NCI-H82 treated with DMSO at 0.1 percent for 48 hours (cell line): ENCODE data around the gene IQCE.
"Not testable (repeated sequence)": the region's sequence is repeated elsewhere in the genome, so short reads cannot be mapped to it uniquely, and the experiment has no call there.

Experiments
- DNase-seq: peaks from one replicate; lab custom pipeline; 2025; ENCODE audit not compliant: unreplicated experiment; lab: John Stamatoyannopoulos, UW

IQCE gene

DNA sequence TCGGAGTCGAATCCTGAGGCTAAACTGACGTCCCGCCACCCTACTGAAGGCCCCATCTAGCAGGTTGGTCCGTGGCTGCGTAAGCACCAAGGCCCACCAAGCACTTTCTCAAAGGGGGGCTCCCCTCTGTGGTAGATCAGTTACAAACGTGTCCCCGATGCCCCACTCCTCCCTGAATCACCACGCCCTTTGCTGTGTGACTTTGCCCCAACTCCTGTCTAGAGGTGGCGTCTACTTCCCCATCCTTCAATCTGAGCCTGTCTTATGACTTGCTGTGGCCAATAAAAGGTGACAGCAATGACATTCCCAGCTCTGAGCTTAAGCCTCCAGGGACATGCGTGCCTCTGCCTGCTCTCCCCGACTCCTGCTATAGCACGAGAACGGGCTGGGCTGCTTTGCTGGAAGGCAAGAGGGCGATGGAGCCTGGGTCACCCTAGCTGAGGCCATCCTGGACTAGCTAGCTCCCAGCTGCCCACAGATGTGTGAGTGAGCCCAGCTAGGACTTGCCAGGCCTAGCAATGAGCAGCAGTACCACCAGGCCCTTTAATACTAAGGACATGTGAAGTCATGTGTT is 26.5 kb upstream of the IQCE start:
- DNase-seq, result not testable (repeated sequence)

DNA sequence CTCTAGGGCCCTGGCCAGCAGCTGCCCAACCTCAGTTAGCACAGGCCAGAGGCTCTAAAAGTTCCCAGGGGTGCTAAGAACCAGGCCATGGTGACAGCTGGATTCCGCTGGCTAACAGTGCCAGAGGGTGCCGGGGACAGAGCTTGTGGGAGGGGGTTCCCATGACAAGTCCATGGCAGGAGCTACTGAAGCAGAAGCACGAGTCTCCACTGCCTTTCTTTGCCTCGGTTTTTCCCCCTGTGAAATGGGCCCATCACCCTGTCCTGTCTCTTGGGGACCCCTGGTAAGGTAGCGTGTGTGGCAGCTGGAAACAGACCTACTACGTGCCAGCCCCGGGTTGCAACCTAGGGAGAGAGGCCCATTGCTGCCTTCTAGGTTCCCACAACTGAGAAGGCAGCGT is 26.0 kb upstream of the IQCE start:
- DNase-seq, result not testable (repeated sequence)

DNA sequence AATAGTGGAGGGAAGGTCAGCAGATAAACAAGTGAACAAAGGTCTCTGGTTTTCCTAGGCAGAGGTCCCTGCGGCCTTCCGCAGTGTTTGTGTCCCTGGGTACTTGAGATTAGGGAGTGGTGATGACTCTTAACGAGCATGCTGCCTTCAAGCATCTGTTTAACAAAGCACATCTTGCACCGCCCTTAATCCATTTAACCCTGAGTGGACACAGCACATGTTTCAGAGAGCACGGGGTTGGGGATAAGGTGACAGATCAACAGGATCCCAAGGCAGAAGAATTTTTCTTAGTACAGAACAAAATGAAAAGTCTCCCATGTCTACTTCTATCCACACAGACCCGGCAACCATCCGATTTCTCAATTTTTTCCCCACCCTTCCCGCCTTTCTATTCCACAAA is 25.2 kb upstream of the IQCE start:
- DNase-seq, result not testable (repeated sequence)

DNA sequence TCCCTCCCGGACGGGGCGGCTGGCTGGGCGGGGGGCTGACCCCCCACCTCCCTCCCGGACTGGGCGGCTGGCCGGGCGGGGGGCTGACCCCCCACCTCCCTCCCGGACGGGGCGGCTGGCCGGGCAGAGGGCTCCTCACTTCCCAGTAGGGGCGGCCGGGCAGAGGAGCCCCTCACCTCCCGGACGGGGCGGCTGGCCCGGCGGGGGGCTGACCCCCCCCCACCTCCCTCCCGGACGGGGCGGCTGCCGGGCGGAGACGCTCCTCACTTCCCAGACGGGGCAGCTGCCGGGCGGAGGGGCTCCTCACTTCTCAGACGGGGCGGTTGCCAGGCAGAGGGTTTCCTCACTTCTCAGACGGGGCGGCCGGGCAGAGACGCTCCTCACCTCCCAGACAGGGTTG is 24.6 kb upstream of the IQCE start:
- DNase-seq, result not testable (repeated sequence)

DNA sequence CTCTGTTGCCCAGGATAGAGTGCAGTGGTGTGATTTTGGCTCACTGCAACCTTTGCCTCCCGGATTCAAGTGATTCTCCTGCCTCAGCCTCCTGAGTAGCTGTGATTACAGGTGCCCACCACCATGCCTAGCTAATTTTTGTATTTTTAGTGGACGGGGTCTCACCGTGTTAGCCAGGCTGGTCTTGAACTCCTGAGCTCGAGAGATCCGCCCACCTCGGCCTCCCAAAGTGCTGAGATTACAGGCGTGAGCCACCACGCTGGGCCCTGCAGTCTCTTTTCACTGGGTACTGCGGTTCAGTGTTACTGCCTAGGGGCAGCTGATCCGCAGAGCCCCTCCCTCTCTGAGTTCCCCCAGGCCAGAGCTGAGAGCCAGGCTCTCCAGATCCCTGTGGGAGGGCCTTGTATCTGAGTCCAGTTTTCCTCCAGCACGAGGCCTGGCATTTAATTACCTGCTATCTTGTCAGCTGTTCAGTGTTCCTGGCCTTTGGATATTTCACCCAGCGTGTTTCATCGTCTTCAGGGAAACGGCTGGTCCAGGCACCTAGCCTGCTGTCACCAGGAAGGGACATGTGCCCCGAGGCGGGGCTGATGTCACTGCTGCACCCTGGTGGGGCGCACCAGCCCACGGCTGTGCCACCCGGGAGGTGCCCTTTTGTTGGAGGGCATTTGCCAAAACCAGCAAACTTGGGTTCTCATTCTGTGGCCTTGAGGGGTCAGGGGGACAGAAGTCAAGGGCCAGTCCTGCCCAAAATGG is 22.7 kb upstream of the IQCE start:
- DNase-seq, result not testable (repeated sequence)

DNA sequence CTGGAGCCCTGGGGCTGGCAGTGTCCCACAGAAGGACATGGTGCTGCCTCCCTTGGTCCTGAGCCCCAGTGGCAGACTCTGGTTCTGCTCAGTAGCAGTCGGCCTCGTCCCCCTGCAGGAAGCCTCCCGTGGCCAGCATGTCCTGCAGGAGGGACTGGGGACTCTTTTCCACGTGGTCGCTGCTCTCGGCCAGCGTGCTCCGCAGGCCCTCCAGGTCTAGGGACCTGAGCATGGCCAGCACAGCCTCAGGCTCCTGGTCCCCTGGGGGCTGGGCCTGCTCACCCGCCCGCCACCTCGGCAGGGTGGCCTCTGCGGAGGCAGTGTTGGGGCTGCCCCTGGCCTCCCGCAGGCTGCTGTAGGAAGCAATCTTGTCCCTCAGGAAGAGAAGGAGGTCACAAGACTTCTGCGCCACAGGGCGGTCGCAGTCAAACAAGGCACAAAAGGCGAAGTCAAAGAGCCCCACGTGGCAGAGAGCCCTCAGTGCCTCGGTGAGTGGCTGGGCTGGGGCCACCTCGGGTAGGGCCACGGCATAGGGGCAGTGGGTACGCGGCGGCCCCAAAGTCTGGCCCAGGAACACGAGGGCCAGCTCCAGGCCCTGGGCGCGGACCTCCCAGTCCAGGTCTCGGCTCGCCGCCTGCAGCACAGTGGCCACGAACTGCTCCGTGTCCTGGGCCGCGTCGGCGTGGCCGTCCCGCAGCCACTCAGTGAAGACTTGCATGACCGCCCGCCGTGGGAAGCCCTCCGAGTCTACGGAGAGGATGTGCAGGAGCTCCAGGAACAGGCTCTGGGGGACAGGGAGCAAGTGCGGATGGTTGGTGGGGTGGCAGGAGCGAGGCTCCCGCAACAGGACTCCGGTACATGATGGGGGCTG is 20.6 kb upstream of the IQCE start:
- no peak for DNase-seq

DNA sequence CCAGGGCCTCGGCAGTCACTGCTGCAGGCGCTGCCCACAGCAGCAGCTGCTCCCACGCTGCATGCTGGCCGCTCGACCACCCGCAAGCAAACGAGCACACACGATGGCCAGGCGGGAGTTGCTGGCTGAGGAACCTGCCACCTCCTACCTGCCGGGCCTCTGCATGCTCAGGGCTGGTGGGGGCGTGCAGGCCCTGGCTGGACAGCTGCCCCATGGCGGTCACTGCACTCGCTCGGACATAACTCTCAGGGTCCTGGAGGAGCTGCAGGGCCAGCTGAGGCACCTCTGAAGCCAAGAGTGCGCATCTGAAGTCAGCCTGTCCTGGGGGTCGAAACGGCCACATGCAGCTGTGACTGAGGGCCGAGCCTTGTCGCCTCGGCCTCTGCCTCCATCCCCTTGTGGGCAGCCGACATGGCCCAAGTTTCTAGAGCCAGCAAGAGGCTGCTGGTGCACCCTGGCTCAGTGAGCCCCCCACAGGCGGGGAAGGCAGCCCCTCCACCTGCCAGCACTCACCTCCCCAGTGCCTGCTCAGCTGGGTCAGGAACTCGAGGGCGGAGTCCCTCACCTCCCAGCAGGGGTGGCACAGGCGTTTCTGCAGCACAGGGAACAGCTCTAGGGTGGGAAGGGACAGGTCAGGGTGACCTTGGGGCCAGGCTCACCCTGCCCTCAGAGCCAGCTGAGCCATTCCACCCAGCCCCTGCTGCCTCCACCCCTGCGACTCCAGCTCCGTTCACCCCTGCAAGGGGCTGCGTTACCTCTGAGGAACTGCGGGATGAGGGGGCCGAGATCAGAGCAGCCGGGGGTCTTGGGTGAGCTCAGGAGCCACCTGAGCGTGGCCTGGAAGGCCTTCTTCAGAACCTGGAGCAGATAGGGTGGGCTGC is 19.5 kb upstream of the IQCE start:
- no peak for DNase-seq

DNA sequence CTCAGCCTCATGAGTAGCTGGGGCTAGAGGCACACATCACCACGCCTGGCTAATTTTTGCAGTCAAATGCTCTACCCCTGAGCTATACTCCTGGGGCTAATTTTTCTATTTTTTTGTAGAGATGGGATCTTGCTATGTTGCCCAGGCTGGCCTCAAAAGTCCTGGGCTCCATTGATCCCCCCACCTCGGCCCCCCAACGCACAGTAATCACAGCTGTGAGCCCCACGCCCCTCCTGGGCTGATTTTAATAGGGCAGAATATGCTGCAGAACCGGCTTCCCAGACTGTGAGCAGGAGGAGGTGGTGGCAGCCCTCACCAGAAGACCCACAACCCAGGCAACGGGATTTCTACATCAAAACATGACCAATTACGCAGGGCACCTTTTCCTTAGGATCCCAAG is 18.6 kb upstream of the IQCE start:
- DNase-seq, result no peak

DNA sequence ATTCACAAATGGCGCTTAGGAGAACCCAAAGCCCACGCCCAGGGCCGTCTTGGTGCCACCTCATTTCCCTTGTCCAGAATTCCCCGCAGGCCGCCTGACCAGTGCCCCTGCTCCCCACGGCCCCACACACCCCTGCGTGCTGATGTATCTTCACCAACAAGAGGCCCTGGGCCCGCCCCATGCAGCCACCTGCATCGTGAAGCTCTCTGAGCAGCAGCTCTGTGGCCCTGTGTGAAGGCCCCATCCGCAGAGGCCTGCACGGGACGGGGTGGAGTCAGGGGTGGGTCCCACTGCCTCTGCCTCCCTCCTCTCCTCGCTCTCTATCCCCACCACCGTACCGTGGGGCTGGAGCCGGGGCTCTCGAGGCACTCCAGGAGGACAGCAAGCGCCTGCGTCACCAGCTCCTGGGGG is 18.1 kb upstream of the IQCE start:
- DNase-seq, result no peak

DNA sequence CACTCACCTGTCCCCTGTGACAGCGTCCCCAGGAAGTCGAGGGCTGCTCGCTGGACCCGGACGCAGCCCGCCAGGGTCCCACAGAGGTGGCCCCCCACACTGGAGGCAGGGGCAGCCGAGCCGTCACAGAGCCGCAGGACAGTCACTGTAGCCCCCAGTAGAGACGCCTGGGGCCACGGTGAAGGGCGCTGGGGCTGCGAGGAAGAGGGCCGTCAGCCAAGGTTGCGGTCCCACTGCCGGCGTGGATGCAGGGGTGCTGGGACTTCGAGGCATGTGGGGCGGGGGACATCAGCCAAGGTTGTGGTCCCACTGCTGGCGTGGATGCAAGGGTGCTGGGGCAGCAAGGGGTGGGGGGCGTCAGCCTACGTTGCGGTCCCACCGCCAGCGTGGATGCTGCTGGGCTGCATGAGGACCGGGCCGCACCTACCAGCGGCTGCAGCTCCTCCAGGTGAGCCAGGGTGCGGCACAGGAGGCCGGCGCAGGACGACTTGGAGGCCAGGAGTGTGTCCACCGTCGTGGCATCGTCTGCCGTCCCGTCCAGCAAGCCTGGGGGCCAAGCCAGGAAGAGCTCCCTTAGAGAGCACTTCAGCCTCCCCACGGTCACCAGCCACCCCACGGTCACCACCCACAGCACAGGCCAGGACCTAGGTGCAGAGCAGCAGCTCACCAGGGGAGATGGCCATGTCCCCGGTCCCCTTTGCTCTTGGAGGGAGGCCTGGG is 17.3 kb upstream of the IQCE start:
- DNase-seq, result no peak

DNA sequence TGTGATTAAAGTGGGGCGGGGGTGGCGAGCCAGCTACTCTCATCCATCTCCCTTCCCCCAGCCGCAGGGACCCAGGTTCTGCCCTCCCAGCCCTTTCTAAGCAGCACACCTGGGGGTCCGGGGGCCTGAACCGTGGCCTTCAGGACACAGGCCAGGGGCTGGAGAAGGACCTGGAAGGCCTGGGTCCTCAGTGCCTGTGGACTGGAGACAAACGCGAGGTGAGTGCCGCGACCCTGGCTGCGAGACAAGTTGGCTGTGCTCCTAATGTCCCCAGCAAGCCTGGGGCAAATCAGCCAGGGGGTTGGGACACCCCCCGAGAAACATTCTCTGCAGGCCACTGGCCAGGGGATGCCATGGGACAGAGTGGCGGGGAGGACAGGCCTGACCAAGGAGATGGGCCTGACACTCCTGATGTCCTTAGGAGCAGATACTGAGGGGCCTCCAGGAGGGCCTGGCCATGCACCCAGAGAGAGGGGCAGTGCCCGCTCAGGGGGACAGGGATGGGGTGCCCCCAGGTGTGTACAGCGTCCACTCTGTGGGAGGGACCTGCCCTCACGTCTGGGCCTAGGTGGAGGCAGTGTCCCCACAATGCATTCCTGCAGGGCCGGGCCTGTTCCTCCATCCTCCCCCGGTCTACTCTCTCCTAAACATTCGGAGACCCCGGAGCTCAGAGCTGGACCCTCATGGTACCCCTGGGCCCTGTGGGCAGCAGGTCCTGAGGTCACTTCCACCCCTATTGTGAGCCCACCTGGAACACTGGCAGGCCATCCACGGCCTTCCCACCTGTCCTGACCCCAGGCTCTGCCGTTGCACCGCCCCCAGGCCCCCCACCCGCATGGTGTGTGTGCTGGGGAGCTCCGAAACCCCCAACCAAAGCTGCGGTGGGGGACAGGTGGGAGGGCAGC is 16.5 kb upstream of the IQCE start:
- DNase-seq, result no peak

DNA sequence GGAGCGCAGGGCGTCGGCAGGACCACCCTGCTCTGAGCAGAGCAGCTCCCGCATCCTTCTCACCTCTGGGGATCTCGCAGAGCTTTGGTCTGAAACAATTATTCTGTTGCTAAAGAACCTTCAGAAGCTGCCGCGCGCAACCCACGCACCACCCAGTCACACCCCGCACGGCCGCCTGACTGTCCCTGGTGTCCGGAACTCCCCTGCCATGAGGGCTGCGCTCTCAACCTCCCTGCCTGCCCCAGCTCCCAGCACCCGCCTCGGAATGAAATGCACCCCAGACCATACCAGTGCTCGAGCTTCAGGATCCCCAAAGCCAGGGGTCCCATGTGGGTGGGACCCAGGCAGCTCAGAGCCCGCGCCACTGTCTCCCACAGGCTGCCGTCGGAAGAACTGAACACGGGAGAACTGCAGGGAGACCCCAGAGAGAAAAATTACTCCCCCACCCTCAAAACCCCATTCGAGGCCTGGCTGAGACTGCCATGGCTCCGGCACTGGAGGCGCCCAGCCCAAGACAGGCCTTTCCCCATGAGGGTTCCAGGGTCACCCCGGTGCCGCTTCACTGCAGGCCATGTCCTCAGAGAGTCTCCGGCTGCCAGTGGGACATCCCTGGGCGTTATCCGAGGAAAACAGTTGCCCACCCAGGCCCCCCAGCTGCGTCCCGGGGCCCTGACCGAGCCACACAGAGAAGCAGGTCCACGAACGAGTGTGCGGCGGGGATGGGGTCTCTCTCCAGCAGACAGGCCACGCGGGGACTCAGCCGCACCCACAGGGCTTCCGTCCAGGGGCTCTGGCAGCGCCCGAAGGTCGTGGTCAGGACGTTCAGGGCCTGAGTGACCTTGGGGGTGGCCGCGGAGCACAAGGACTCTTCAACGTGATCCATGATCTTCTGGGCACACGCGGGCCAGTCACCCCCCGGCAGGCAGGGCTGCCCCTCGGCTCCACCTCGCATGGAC is 15.6 kb upstream of the IQCE start:
- DNase-seq, result no peak

DNA sequence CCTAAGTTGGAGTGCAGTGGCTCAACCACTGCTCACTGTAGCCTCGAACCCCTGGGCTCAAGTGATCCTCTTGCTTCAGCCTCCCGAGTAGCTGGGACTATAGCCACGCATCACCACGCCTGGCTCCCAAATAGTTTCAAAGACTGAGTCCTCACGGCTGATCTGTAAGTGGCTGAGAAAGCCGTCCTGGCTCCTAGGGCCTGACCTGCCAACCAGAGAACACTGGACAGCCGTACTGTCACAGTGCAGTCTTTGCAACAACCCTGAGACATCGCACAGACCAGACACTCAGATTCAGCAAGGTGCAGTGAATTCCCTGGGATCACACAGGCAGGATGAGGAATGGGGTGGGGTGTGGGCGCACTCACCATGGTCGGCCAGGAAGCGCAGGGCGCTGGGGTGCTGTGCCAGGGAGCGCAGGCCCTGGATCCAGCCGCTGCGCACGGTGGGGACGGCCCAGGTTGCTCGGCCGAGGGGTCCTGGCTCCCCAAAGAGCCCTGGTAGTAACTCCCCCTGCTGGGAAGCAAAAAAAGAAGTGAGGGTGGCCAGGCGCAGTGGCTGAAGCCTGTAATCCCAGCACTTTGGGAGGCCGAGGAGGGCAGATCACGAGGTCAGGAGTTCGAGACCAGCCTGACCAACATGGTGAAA is 14.1 kb upstream of the IQCE start:
- DNase-seq, result no peak

DNA sequence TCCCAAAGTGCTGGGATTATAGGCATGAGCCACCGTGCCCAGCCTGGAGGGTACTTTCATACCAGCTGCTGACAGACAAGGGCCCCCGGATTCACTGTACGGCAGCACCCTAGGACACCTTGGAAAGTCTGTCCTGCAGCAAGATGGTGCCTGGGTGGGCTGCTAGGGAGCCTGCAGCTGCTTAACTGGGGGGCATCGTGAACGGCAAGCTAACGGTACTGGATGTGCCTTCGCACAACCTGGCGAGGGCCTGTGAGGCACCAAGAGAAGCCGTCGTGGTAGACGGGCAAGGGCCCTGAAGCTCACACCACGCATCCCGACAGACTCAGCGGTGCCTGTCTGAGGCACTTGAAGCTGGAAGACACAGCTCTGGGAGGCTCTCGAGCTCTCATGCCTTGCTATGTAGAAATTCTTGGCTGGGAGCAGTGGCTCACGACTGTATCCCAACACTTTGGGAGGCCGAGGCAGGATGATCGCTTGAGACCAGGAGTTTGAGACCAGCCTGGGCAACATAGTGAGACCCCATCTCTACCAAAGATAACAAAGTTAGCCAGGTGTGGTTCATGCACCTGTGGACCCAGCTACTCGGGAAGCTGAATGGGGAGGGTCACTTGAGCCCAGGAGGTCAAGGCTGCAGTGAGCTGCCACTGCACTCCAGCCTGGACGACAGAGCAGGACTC is 12.9 kb upstream of the IQCE start:
- no peak for DNase-seq

DNA sequence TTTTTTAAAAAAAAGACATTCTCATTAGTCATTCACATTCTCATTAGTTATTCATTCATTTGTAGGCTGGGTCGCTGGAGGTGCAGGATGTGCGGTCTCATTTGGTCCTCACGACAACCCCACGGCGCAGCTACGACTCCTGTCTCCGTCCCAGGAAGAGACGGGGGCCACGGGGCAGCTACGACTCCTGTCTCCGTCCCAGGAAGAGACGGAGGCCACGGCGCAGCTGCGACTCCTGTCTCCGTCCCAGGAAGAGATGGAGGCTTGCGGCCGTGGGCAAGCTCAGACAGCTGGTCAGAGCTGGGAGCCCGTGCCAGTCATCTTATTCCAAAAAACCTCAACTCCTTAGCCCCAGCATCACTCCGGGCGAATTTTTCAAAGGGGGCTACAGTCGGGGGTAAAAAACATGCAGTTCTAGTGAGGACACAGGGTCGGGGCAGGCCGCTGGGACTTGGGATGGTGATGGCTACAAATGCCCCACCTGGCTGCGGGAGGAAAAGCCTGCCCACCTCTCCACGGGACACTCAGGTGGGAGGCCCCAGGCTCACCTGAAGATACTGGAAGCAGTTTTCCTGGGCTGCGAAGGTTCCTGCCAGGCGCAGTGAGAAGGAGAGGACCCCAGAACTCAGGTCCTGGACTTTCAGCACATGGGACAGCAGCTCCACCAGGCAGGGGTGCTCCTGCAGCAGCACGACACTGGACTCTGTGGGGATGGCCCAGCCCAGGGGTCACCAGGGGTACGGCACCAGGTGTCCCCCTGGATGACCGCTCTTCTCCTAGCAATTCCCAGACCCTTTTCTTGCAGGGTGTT is 11.8 kb upstream of the IQCE start:
- no peak for DNase-seq

DNA sequence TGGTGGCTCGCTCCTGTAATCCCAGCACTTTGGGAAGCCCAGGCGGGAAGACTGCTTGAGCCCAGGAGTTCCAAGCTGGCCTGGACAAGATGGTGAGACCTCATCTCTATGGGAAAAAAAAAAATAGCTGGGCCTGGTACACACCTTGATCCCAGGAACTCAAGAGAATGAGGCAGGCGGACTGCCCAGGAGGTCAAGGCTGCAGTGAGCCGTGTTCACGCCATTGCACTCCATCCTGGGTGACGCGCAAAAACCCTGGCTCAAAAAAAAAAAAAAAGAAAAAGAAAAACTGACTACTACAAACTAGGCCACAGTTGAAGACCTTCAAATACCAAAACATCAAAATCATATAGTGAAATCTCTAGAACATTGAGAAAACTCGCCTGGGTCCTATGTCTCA is 7.4 kb upstream of the IQCE start:
- DNase-seq, result no peak
